Endodermal cell (in vitro differentiated cells): ENCODE results near the gene SCUBE1. TPM values are rescaled to one million over a fixed set of nuclear protein-coding genes. Genes with fewer than 3 reads are reported as not detected.

ENCODE experiments used
- DNase-seq: peaks from one replicate; pipeline ENCODE4 v3.0.0-alpha.2; 2017
- H3K27ac ChIP-seq: 2 replicates; pipeline ENCODE4 v1.5.1; 2013; ENCODE audit warnings: mild to moderate bottlenecking, low read depth, low read length, moderate library complexity
- H3K27me3 ChIP-seq: 2 replicates; pipeline ENCODE4 v1.6.1; 2013; ENCODE audit warnings: mild to moderate bottlenecking, low read length, moderate library complexity; ENCODE audit not compliant: insufficient read depth, control insufficient read depth, poor library complexity, severe bottlenecking
- H3K36me3 ChIP-seq: 2 replicates; pipeline ENCODE4 v1.7.0; 2013; ENCODE audit warnings: mild to moderate bottlenecking, low read length, moderate library complexity; ENCODE audit not compliant: control insufficient read depth, insufficient read depth
- H3K4me1 ChIP-seq: one replicate; pipeline ENCODE4 v1.7.0; 2013; ENCODE audit warnings: low read length; ENCODE audit not compliant: control insufficient read depth, insufficient read depth
- H3K4me3 ChIP-seq: 2 replicates; pipeline ENCODE4 v1.5.1; 2013; ENCODE audit warnings: mild to moderate bottlenecking, low read length, moderate library complexity
- H3K9ac ChIP-seq: 2 replicates; pipeline ENCODE4 v1.6.1; 2013; ENCODE audit warnings: mild to moderate bottlenecking, low read length, moderate library complexity; ENCODE audit not compliant: poor library complexity, severe bottlenecking; ENCODE audit errors: extremely low read depth
- H3K9me3 ChIP-seq: 2 replicates; pipeline ENCODE4 v1.6.1; 2013; ENCODE audit warnings: mild to moderate bottlenecking, low read length, moderate library complexity; ENCODE audit not compliant: control insufficient read depth
- H3K27ac Mint-ChIP-seq: 2 replicates; pipeline ENCODE4 v1.8.0; 2020; ENCODE audit warnings: mixed read lengths
- H3K27me3 Mint-ChIP-seq: 2 replicates; pipeline ENCODE4 v1.8.0; 2021; ENCODE audit warnings: mild to moderate bottlenecking, mixed read lengths; ENCODE audit not compliant: insufficient read depth
- H3K36me3 Mint-ChIP-seq: 2 replicates; pipeline ENCODE4 v1.8.0; 2020; ENCODE audit warnings: low read depth, mixed read lengths
- H3K4me1 Mint-ChIP-seq: 2 replicates; pipeline ENCODE4 v1.8.0; 2020; ENCODE audit warnings: mixed read lengths
- H3K4me3 Mint-ChIP-seq: 2 replicates; pipeline ENCODE4 v1.8.0; 2020; ENCODE audit warnings: mild to moderate bottlenecking, moderate library complexity, mixed read lengths
- H3K9me3 Mint-ChIP-seq: 2 replicates; pipeline ENCODE4 v1.8.0; 2020; ENCODE audit warnings: mild to moderate bottlenecking, mixed read lengths
- whole genome bisulfite sequencing, 2 experiments: methylation state at CpG; one replicate each; pipeline versions ENCODE4 v1.1.5 to v1.1.7; 2013; ENCODE audit warnings: missing lambda C conversion rate in 2 of 2, mixed read lengths in 1 of 2; ENCODE audit not compliant: insufficient coverage in 1 of 2, insufficient read length in 1 of 2; 5-methylcytosine and 5-hydroxymethylcytosine counted together
- total RNA-seq, 2 donors: library from RNA; stranded (reverse); fragmentation: NEBNext Ultra II Directional in 1 of 2; extraction: Animal tissue kit (Norgen Biotek cat#: 25700) in 1 of 2; gene quantifications; 2 replicates in 1 of 2; 3 replicates in 1 of 2; pipeline ENCODE4 v1.2.1, GENCODE V29; 2021
- TF ChIP-seq, protein P1 (sequence below): fragments of 200-600 bp; sonication (generic); conservative IDR thresholded peaks from 2 replicates; pipeline ENCODE4 v1.5.0; 2021; ENCODE audit warnings: antibody characterized with exemption, mild to moderate bottlenecking

Gene SCUBE1
- total RNA-seq, 2 donors from 2014 or later = 0.13 to 0.95 TPM

DNA sequence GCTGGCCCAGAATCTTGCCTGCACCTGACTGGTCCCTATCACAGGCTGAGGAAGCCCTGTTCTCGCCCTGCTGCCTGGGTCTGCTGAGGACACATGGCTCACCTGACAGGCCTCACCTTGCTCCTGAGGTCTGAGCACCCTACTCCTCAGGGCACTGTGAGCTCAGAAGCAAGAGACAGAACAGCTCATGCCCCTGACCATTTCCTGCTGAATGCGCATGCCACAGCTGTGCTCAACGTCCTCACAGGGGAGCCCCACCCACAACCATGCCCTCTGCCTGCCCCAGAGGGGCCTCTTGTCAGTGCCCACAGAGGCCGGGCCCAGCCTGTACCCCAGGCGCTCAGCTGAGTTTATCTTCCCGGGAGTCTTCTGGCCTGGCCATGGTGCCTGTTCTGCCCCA lies 194.6 kb downstream of the SCUBE1 start:
- H3K27me3 Mint-ChIP-seq = peaks cover 16% of the 10 kb centered on the region
- 68 to 76% methylated on average over 4 to 6 of the region's 6 CpGs for WGBS, 2 experiments
- no peak overlapping the region for H3K27ac Mint-ChIP-seq
- peaks cover 4% of the 10 kb centered on the region for H3K4me1 ChIP-seq
- no peaks in the 10 kb centered on the region for H3K27me3 ChIP-seq
- no peaks in the 10 kb centered on the region for H3K36me3 ChIP-seq
- no peak overlapping the region for H3K27ac ChIP-seq
- H3K36me3 Mint-ChIP-seq = no peaks in the 10 kb centered on the region
- DNase-seq = no peak
- H3K9me3 ChIP-seq = no peaks in the 10 kb centered on the region
- H3K9me3 Mint-ChIP-seq = no peaks in the 10 kb centered on the region
- no peak overlapping the region for H3K4me3 ChIP-seq
- no peak overlapping the region for H3K9ac ChIP-seq
- no peak overlapping the region for H3K4me3 Mint-ChIP-seq
- TF ChIP-seq, protein P1, sequence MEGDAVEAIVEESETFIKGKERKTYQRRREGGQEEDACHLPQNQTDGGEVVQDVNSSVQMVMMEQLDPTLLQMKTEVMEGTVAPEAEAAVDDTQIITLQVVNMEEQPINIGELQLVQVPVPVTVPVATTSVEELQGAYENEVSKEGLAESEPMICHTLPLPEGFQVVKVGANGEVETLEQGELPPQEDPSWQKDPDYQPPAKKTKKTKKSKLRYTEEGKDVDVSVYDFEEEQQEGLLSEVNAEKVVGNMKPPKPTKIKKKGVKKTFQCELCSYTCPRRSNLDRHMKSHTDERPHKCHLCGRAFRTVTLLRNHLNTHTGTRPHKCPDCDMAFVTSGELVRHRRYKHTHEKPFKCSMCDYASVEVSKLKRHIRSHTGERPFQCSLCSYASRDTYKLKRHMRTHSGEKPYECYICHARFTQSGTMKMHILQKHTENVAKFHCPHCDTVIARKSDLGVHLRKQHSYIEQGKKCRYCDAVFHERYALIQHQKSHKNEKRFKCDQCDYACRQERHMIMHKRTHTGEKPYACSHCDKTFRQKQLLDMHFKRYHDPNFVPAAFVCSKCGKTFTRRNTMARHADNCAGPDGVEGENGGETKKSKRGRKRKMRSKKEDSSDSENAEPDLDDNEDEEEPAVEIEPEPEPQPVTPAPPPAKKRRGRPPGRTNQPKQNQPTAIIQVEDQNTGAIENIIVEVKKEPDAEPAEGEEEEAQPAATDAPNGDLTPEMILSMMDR = no peak
- H3K4me1 Mint-ChIP-seq = peaks cover 5% of the 10 kb centered on the region

GRCh38 chr22:43147821-43148220 lies 195.4 kb downstream of the SCUBE1 start:
- TF ChIP-seq, protein P1 = no peak
- H3K4me3 ChIP-seq = no peak overlapping the region

More at GRCh38 chr22:43147821-43148220, 195.4 kb downstream of the SCUBE1 start:
- WGBS, 2 experiments = 91% methylated on average over 6 to 8 of the region's 8 CpGs
- Mint-ChIP-seq H3K27ac (no peak overlapping the region), H3K4me3 (no peak overlapping the region), H3K27me3 (peaks cover 13% of the 10 kb centered on the region), H3K4me1 (peaks cover 6% of the 10 kb centered on the region), H3K36me3 (no peaks in the 10 kb centered on the region), H3K9me3 (no peaks in the 10 kb centered on the region)
- H3K4me1 ChIP-seq = peaks cover 4% of the 10 kb centered on the region
- no peaks in the 10 kb centered on the region for H3K27me3 ChIP-seq
- no peaks in the 10 kb centered on the region for H3K36me3 ChIP-seq
- no peak overlapping the region for H3K27ac ChIP-seq
- no peak for DNase-seq
- no peaks in the 10 kb centered on the region for H3K9me3 ChIP-seq
- H3K9ac ChIP-seq = no peak overlapping the region

Other genes with a start within 250 kb of the SCUBE1 start
- 10 to 100 TPM in 1 of 2 donors, 1 to 10 TPM in 1; 5.8 to 13.3 TPM for gene BIK, start 232.6 kb downstream of the SCUBE1 start, total RNA-seq
- gene MCAT, start 200.0 kb downstream of the SCUBE1 start, total RNA-seq = 10 to 100 TPM; 17.1 to 19.9 TPM
- gene TSPO, start 191.8 kb downstream of the SCUBE1 start, total RNA-seq = 10 to 100 TPM in 1 of 2 donors, 1 to 10 TPM in 1; 9.6 to 12.3 TPM
- gene TTLL12, start 156.2 kb downstream of the SCUBE1 start, total RNA-seq = 10 to 100 TPM; 49.8 to 71.0 TPM
- gene MPPED1, start 68.6 kb upstream of the SCUBE1 start, total RNA-seq = under 1 TPM; 0.11 to 0.59 TPM